ENCODE results near the gene TNFRSF14. TPM values are rescaled to one million over a fixed set of nuclear protein-coding genes. Genes with fewer than 3 reads are reported as not detected.

Gene TNFRSF14
- total RNA-seq, 2 donors from 2014 or later: 9.2 to 14.5 TPM

GRCh38 chr1:2609319-2610035, 53.3 kb downstream of the TNFRSF14 start:
- no peak overlapping the region for H3K4me3 ChIP-seq
- H3K27me3 ChIP-seq: no peaks in the 10 kb centered on the region
- H3K4me1 ChIP-seq: peaks cover 0 to 8% of the 10 kb centered on the region in 2 donors
- H3K36me3 ChIP-seq: no peaks in the 10 kb centered on the region
- H3K9me3 ChIP-seq: peaks cover 0 to 12% of the 10 kb centered on the region in 2 donors
- H3K27ac ChIP-seq: no peak overlapping the region
- no peak for DNase-seq (ENCODE audit: low spot score)
- no peak for TF ChIP-seq CTCF (IDR thresholded peaks at IDR 0.05)

- Histone ChIP-seq H3K27ac (no peak overlapping the region), H3K36me3 (no peaks in the 10 kb centered on the region), H3K27me3 (no peaks in the 10 kb centered on the region), H3K4me3 (peak overlapping the region in 1 of 2 donors; percentile 3), H3K9me3 (peaks cover 0 to 18% of the 10 kb centered on the region in 2 donors), H3K4me1 (peaks cover 0 to 8% of the 10 kb centered on the region in 2 donors)
- no peak for DNase-seq (ENCODE audit: low spot score)
- TF ChIP-seq CTCF (IDR thresholded peaks at IDR 0.05): no peak
These were observed 54.1 kb downstream of the TNFRSF14 start for GRCh38 chr1:2610036-2610959.

GRCh38 chr1:2611031-2611501, 54.9 kb downstream of the TNFRSF14 start:
- no peak for DNase-seq (ENCODE audit: low spot score)
- no peak for TF ChIP-seq CTCF (IDR thresholded peaks at IDR 0.05)
- Histone ChIP-seq H3K36me3 (no peaks in the 10 kb centered on the region), H3K27ac (no peak overlapping the region), H3K27me3 (no peaks in the 10 kb centered on the region), H3K9me3 (peaks cover 0 to 25% of the 10 kb centered on the region in 2 donors), H3K4me3 (peak overlapping the region in 1 of 2 donors; percentile 3), H3K4me1 (peaks cover 0 to 8% of the 10 kb centered on the region in 2 donors)

- DNase-seq (ENCODE audit: low spot score): no peak
- Histone ChIP-seq H3K4me1 (peaks cover 0 to 8% of the 10 kb centered on the region in 2 donors), H3K27ac (no peak overlapping the region), H3K27me3 (no peaks in the 10 kb centered on the region), H3K36me3 (no peaks in the 10 kb centered on the region), H3K4me3 (no peak overlapping the region), H3K9me3 (peaks cover 0 to 26% of the 10 kb centered on the region in 2 donors)
- TF ChIP-seq CTCF (IDR thresholded peaks at IDR 0.05): no peak
These were observed 55.7 kb downstream of the TNFRSF14 start for GRCh38 chr1:2611621-2612437.

GRCh38 chr1:2612591-2613365, 56.6 kb downstream of the TNFRSF14 start:
- Histone ChIP-seq H3K36me3 (no peaks in the 10 kb centered on the region), H3K4me1 (peaks cover 0 to 8% of the 10 kb centered on the region in 2 donors), H3K27me3 (no peaks in the 10 kb centered on the region), H3K4me3 (no peak overlapping the region), H3K9me3 (peaks cover 0 to 26% of the 10 kb centered on the region in 2 donors), H3K27ac (no peak overlapping the region)
- no peak for TF ChIP-seq CTCF (IDR thresholded peaks at IDR 0.05)
- DNase-seq (ENCODE audit: low spot score): no peak
